Posterior cingulate gyrus (tissue), 11 donors: ENCODE results near the gene CAMKMT.
"Not testable (repeated sequence)": the region's sequence is repeated elsewhere in the genome, so short reads cannot be mapped to it uniquely, and the experiment has no call there.

Experiments
- DNase-seq, 10 donors: peaks; one replicate each; pipeline versions ENCODE4 v3.0.0 to v3.0.0-alpha.2; 2020 to 2021; ENCODE audit warnings: mixed read lengths in 3 of 10
- intact Hi-C: fragments of 100-400 bp; cut with DNase I; formaldehyde crosslinking; loops from one replicate; pipeline ENCODE4 v1.15.1; 2023

The CAMKMT gene

DNA sequence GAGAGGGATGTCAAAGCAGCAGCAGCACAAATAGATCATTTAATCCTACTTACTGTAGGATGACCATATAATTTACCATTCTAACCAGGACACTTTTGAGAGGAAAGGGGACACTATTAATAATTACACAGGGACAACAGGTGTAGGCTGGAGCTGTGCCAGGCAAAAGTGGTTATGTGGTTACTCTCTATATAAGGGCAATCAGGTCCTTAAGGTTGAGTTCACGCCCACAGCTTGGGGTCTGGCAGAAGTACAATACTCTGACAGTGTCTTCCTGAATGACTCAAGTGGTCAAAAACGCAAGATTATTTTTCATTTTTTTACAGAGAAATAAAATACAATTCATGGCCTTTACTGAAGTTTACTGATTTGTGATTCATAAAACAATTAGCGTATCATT lies 3.2 kb upstream of the CAMKMT start:
- intact Hi-C loops, result no loop called here
- DNase-seq, result no peak

DNA sequence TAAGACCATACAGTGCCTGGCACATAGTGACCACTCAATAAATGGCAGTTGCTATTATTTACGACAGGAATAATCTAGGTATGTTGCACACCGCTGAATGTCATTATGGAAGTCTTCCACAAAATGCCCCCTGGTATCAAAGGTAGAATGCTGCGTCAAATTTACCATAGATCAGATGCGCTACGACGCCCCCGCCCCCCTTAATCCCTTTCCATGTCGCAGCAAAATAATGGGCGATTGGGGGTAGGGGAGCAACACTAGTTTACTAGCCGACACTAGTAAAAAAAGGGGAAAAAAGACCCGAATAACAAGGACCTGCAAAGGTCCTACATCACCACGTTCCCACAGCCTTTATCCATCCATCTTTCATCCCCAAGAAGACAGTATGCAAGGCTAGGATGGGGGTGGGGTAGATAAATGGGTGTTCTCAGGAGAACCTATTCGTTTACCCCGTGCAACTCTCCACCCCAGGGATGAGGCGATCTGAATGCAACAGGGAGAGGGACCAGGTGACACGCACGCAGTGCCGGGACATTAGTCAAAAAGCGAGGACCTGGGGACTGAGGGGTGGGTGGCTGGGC lies 908 bp upstream of the CAMKMT start:
- peak in 1 of 10 donors; percentile 21 for DNase-seq
- intact Hi-C loops, result loop anchor here (5.0 to 10.0 kb wide), 3 partner anchors 116 to 274 kb away; partner anchors contain the start of gene PPM1B

DNA sequence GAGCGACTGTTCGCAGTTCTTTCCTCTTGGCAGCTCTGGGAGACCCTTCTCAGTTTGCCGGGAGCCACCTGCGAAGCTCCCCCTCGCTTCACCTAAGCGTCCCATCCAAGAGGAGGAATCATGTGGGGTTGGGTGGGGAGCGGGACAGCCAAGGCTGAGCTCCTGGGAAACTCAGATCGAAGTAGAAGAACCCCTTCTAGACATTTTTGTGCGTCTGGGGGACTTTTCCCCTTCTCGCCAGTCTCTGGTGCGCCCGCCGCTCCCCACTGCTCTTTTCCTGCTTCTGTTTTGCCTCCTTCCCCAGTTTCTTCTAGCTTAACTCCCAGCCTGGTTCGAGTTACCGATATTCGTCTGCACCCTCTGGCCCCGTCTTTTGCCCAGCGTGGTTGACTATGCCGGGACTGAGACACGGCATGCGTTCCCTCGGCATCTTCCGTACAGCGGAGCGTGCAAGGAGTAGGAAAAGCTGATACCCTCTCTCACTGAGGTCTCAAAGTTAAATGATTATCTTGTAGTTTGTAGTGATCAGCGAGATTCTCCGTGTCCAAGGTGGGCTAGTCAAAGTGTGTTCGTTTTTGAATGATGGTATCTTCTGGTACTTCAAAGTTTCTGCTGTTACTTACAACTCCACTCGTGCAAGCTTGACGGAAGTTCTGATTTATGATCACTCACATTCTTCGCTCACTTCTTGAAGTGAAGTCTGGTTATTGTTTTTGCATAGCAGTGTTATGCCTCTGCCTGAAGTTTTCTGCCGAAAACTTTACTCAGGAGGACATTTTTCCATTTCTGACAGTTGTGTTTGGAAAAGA lies 664 bp downstream of the CAMKMT start:
- peak in 9 of 10 donors; percentile 21 to 90 (median 29) for DNase-seq
- intact Hi-C loops, result loop anchor here (5.0 to 10.0 kb wide), 3 partner anchors 118 to 275 kb away; partner anchors contain the start of gene PPM1B

DNA sequence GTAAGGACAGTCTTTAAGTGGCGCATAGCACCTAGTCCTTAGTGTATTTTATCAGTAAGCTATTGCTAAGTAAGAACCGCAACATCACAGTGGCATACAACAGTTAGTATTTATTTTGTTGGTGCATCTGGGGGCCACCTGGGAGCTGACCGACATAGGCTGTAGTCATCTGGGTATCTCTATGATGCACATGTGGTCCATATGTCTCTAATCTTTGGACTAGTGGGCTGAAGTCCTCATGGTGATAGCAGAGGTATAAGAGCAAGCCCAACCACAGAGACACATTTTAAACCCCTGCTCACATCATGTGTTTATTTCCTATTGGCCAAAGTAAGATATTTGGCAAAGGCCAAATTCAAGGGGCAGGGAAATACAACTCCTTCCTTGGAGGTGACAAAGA lies 2.9 kb downstream of the CAMKMT start:
- DNase-seq, result no peak
- intact Hi-C loops, result loop anchor here (5.0 to 10.0 kb wide), 3 partner anchors 120 to 277 kb away; partner anchors contain the start of gene PPM1B

DNA sequence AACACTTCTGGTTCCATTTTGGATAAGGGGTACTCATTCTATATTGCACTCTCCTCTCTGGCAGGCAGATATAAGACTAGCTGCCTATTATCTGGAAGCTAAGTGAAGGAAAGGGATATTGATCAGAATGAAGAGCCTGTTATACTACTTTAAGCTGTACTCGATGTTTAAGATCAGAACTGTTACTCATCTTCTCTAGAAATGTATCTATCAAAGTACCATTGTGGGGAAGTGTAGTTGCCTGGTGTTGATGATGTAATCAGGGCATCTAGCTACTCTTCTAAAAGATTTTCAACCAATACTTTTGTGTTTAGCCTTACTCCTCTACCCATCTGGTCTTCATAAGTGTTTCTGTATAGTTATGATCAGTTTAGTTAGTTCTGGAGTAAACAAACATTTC lies 5.8 kb downstream of the CAMKMT start:
- intact Hi-C loops, result loop anchor here (10.0 kb wide), 1 partner anchor 123 kb away; no protein-coding TSS in a partner anchor
- no peak for DNase-seq

DNA sequence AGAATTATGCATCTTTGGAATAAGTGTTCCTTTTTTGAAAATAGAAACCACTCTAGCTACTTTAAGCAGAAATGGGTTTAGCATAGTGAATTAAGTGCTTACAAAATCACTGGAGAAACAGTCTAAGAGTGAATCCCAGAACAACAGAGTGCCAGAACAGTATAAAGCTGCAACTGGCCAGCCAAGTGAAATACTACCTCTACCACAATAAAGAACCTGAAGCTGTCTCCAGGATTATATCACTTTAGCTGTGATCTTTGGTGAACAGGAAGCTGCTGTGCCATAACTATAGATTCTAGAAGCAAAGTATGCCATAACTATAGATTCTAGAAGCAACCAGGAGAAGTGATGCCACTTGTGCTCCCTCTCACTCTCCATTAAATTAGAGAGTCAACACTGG lies 7.6 kb downstream of the CAMKMT start:
- intact Hi-C loops, result loop anchor here (10.0 kb wide), 1 partner anchor 125 kb away; no protein-coding TSS in a partner anchor
- no peak for DNase-seq

DNA sequence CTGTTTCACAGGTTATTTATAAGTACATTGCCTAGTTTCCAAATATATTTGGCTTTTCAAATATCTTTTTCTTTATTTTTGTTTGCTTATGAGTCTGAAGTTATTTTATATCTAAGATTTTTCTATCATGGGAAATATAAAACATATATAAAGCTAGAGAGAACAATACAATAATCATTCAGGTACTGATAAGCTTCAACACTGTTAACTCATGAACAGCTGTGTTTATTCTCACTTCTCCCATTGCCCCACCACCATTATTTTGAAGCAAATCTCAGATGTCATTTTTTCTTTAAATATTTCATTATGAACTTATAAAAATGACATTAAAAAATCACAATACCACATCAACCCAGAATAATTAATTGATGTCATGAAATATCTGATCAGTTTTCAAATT lies 9.7 kb downstream of the CAMKMT start:
- DNase-seq, result no peak
- intact Hi-C loops, result no loop called here

DNA sequence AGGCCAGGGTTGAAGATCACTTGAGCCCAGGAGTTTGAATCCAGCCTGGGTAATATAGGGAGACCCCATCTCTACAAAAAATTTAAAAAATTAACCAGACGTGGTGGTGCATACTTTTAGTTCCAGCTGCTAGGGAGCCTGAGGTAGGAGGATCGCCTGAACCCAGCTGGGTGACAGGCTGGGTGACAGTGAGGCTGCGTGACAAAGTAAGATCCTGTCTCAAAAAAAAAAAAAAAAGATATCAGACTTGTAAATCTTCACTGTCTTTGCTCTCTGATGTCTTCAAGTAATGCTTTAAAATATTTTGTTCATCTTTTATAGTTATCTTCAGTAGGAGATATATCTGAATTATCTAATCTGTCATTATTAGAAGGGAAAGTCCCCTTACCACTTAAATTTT lies 10.5 kb downstream of the CAMKMT start:
- intact Hi-C loops, result no loop called here
- DNase-seq, result no peak

DNA sequence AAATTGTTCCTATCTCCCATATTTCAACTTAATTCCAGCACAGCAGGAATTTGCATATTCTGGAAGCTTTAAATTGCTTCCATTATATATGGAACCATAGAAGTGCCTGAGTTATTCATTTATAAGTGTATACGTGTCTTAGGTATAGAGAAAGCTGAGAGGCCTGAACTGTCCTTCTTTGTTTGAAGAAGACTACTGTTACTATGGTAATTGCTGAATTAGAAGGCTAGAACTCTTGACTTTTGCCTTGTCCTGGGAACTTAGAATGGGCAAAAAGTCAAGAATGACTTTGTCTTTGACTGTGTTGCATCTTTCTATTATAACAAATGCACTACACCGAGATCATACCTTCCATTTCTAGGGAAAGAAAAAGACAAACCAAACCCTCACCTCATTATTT lies 15.7 kb downstream of the CAMKMT start:
- no peak for DNase-seq

DNA sequence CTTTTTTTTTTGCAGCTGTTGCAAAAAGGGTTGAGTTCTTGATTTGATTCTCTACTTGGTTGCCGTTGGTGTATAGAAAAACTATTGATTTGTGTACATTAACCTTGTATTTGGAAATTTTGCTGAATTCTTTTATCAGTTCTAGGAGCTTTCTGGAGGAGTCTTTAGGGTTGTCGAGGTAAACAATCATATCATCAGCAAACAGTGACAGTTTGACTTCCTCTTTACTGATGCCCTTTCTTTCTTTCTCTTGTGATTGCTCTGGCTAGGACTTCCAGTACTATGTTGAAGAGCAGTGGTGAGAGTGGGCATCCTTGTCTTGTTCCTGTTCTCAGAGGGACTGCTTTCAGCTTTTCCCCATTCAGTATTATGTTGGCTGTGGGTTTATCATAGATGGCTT lies 23.5 kb downstream of the CAMKMT start:
- intact Hi-C loops, DNase-seq: not testable (repeated sequence)

More for the DNA sequence above, 15.7 kb downstream of the CAMKMT start:
- intact Hi-C loops, result no loop called here

DNA sequence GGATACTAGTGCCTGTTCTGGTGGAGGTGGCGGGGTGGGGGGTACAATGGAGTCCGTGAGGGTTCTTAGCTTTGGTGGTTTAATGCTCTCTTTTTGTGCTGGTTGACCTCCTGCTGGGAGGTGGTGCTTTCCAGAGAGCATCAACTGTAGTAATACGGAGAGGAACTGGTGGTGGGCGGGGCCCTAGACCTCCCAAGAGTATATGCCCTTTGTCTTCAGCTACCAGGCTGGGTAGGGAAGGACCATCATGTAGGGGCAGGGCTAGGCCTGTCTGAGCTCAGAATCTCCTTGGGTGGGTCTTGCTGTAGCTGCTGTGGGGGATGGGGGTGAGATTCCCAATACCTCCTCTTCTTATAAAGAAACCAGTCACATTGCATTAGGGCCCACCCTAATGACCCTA lies 27.1 kb downstream of the CAMKMT start:
- intact Hi-C loops, result no loop called here
- DNase-seq, result no peak

DNA sequence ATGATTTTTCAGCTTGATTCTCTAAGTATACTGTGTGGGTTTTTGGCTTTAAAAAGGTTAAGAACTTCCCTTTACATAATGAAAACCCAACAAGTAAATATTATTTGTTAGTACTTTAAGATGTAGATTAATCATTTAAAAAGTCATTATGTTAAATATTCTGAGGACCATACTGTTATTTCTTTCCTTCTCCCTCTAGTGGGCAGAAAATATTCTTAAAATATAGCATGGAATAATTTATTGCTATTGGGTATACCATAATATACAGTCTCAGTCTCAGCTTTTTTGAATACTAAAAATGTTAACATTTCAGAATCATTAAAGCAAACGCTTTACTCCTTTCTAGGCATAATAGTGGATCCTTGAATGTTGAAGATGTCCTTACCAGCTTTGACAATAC lies 28.1 kb downstream of the CAMKMT start:
- no peak for DNase-seq
- intact Hi-C loops, result no loop called here

DNA sequence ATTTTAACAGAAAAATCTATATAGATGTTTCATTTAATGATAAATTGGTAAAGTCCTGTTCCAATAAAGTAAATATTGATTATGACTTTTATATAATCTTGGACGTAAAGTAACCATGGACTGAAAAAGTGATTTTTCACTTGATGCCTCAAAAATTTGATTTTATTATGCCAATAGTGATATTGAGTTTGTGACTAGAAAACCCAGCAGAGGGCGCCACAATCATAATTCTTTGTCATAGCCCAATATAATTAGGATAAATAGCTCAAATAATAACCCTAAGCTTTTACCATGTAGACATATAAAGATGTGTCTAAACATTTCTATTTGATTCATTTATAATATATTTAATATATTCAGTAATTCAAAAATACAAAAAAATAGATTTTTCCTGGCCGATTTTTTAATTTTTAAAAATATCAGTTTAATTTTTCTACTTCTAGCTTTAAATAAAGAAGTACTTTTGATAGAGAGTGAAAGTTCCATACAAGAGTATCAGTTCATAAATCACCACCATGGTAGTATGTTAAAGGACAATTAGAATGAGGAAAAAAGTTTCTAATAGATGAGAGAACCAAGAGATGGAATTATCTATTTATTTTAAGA lies 30.7 kb downstream of the CAMKMT start:
- peak in 5 of 10 donors; percentile 12 to 48 (median 45) for DNase-seq
- intact Hi-C loops, result loop anchor here (2.0 kb wide), 1 partner anchor 562 kb away; no protein-coding TSS in a partner anchor

DNA sequence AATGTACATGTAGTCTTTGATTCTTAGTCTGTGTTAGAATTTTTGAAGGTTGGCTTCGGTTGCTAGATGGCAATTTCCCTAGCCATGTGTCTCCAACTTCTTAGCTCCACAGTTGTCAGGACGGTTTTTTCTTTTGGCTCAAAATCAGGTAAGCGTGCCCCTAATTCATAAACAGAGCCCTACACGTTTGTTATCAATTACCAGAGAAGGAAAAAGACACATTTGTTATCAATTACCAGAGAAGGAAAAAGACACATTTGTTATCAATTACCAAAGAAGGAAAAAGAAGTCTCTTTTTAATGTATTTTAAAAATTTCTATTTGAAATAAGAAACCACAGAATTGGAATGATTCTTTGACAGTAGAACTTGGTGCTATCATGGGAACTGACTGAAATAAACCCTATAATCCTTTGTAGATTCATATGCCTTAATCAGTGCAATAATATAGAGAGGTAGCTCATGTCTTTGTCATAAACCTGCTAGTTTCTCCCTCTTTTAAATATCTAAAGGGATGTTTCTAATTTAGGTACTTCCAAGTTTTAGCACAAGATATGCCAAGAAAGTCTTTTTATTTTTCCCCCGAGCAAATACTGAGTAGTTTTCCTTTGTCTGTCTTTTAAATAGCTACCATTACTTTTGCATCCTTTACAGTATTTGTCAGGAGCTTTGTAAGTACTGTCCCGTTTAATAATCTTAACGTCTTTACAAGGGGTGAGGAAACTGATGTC lies 35.9 kb downstream of the CAMKMT start:
- DNase-seq, result no peak
- intact Hi-C loops, result no loop called here

DNA sequence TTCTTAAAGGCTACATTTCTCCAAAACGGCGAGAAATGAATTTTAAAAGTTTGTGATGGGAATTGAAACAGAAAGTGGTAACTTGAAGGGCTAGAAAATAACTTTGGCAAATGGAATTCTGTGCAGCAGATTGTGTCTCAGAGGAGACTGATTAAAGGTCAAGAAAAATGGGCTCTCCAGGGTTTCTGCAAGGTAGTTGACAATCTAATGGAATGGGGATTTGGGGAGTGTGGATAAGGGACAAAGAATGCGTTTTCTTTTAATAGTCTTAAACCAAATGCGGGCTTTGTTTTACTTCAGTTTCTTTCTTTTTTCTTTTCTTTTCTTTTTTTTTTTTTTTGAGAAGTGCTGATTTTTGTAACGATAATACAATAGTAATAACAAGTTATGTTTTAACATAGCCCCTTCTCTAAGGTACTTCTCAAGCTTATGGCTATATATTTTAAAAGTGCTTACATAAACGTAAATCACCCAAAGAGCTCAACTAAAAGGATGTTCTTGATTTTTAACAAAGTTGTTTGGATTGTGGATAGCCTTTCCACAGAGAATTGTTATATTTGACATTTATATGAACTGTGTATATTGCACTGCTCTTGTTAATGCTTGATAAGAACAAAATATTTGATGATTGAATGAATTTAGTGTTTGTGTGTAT lies 36.6 kb downstream of the CAMKMT start:
- DNase-seq, result no peak
- intact Hi-C loops, result no loop called here

DNA sequence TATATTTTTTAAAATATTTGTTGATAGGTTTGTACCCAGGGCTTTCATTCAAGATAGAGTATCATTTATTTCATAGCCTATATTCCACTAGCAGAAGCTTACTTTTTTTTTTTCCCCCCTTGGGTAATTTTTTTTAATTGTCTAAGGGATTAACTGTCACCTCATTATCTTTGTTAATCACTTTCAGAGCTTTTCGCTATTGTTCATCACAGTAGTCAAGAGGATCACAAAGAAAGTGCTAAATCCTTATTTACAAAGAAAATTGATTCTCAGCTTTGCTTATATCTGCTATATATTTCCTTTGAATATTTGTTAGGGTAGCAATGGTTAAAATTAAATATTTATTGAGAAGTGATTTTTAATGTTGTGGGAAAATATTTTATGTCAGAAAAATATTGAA lies 59.0 kb downstream of the CAMKMT start:
- intact Hi-C loops, result no loop called here
- DNase-seq, result no peak

DNA sequence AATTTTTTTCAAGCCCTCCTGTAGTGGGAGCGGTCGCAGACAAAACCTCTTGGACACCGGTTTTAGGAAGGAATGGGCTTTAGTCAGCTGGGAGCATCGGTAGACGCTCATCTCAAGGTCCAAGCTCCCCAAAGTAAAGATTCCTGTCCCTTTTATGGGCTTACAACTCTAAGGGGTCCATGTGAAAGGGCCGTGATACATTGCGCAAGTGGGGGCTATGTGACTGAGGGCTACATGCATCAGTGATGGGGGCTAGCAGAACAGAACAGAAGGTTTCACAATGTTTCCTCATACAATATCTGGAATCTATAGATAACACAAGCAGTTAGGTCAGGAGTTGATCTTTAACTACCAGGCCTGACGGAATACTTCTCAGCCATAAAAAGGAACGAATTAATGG lies 62.5 kb downstream of the CAMKMT start:
- no peak for DNase-seq
- intact Hi-C loops, result no loop called here

DNA sequence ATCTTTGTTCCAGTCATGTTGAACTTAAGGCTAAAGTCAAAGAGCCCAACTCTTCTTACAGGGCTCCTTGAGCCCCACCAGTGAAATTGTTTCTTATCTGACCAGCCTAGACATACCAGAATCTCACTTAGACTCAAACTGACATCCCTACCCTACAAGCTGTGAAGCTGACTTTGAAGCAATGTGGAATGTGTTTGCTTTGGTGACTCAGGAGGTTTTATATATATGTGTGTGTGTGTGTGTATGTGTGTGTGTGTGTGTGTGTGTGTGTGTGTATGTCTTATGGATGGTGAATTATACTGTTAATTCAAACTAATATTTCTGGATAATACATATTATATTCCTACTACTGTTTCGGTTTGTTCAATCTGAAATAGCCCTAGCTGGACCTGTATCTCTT lies 67.3 kb downstream of the CAMKMT start:
- intact Hi-C loops, result no loop called here
- DNase-seq, result no peak

DNA sequence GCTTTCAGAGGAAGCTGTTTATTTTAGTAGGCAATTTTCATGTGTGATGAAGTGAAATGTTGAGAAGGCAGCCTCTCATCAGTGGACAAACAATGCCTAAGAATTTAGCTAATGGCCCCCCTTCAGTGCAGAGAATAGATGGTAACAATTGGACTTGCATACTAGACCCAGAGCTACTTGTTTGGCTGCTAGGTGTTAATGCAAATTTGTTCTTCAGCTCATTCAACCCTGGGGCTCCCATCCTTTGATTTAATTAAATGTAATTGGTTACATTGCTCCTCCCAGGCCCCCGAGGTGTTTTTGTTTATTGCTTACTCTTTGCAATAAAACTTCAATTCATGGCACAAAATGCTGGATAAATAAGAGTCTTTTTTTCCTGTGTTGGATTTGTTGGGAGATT lies 68.6 kb downstream of the CAMKMT start:
- intact Hi-C loops, result no loop called here
- no peak for DNase-seq

DNA sequence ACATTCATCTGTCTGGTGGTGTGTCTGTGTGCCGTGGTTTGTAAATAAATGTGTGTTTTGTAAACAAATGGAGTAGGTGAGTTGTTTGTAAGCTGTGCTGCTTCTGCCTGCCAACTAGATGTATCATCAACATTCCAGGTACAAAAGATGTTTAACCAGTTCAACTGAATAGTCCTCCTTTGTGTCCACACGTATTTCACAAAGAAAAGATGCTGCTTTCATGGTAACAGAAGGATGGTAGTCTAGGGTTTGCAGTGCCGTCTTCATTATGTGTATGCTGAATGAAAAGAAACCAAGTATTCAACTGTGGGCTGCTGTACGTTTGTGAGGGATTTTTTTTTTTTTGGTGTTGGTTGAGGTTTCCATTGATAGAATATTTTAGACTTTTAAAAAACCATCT lies 72.1 kb downstream of the CAMKMT start:
- DNase-seq, result no peak
- intact Hi-C loops, result no loop called here
